Loucy (cell line): ENCODE measurements around the gene PNPLA2.

Source experiments
- H2AFZ ChIP-seq: fragments of 200-600 bp; sonication (generic); 2 replicates; pipeline ENCODE4 v1.6.0; 2016; ENCODE audit warnings: antibody characterized with exemption, mild to moderate bottlenecking, low read length, moderate library complexity
- H3F3A ChIP-seq: fragments of 200-600 bp; 2 replicates; pipeline ENCODE4 v1.6.0; 2016; ENCODE audit warnings: antibody characterized with exemption, low read depth, mild to moderate bottlenecking
- H3K27me3 ChIP-seq: fragments of 200-600 bp; sonication (generic); 2 replicates; pipeline ENCODE4 v1.6.1; 2014; ENCODE audit warnings: low read length, mild to moderate bottlenecking; ENCODE audit not compliant: insufficient read depth, poor library complexity, severe bottlenecking
- H3K36me3 ChIP-seq: fragments of 200-600 bp; sonication (generic); 2 replicates; pipeline ENCODE4 v1.6.1; 2016; ENCODE audit warnings: low read length; ENCODE audit not compliant: insufficient read depth
- H3K4me1 ChIP-seq: fragments of 200-600 bp; sonication (generic); 2 replicates; pipeline ENCODE4 v1.5.1; 2014; ENCODE audit warnings: low read length, mild to moderate bottlenecking; ENCODE audit not compliant: insufficient read depth, poor library complexity, severe bottlenecking
- H3K4me2 ChIP-seq: fragments of 200-600 bp; sonication (generic); 2 replicates; pipeline ENCODE4 v1.6.0; 2014; ENCODE audit warnings: antibody characterized with exemption, low read length, low read depth, mild to moderate bottlenecking; ENCODE audit not compliant: poor library complexity, severe bottlenecking
- H3K4me3 ChIP-seq: fragments of 200-600 bp; sonication (generic); 2 replicates; pipeline ENCODE4 v1.5.1; 2014; ENCODE audit warnings: low read length, mild to moderate bottlenecking, mixed read lengths; ENCODE audit not compliant: poor library complexity, severe bottlenecking
- H3K79me2 ChIP-seq: fragments of 200-600 bp; sonication (generic); 2 replicates; pipeline ENCODE4 v1.6.1; 2014; ENCODE audit warnings: low read length; ENCODE audit not compliant: insufficient read depth
- H3K9ac ChIP-seq: fragments of 200-600 bp; sonication (generic); 2 replicates; pipeline ENCODE4 v1.6.0; 2014; ENCODE audit warnings: mild to moderate bottlenecking, low read depth, low read length, moderate library complexity; ENCODE audit not compliant: poor library complexity, severe bottlenecking
- H3K9me2 ChIP-seq: fragments of 200-600 bp; sonication (generic); replicated peaks from 2 replicates; pipeline ENCODE4 v1.6.1; 2016; ENCODE audit warnings: low read depth, low read length, mixed read lengths
- H3K9me3 ChIP-seq: fragments of 200-600 bp; sonication (generic); 2 replicates; pipeline ENCODE4 v1.6.1; 2014; ENCODE audit warnings: mild to moderate bottlenecking, antibody characterized with exemption, low read length, low read depth; ENCODE audit not compliant: insufficient read depth
- H4K20me1 ChIP-seq: fragments of 200-600 bp; sonication (generic); 2 replicates; pipeline ENCODE4 v1.6.0; 2014; ENCODE audit warnings: antibody characterized with exemption, low read length, mild to moderate bottlenecking; ENCODE audit not compliant: insufficient read depth, poor library complexity, severe bottlenecking
- EZH2phosphoT487 ChIP-seq: fragments of 200-600 bp; IDR thresholded peaks from 2 replicates; pipeline ENCODE4 v1.6.1; 2018; ENCODE audit warnings: antibody characterized with exemption, mild to moderate bottlenecking, moderate library complexity, borderline replicate concordance
- TF ChIP-seq, protein P1 (sequence below): fragments of 200-600 bp; sonication (generic); conservative IDR thresholded peaks from 2 replicates; pipeline ENCODE4 v1.5.1; 2014; ENCODE audit warnings: mild to moderate bottlenecking, antibody characterized with exemption, low read length

Gene PNPLA2

DNA sequence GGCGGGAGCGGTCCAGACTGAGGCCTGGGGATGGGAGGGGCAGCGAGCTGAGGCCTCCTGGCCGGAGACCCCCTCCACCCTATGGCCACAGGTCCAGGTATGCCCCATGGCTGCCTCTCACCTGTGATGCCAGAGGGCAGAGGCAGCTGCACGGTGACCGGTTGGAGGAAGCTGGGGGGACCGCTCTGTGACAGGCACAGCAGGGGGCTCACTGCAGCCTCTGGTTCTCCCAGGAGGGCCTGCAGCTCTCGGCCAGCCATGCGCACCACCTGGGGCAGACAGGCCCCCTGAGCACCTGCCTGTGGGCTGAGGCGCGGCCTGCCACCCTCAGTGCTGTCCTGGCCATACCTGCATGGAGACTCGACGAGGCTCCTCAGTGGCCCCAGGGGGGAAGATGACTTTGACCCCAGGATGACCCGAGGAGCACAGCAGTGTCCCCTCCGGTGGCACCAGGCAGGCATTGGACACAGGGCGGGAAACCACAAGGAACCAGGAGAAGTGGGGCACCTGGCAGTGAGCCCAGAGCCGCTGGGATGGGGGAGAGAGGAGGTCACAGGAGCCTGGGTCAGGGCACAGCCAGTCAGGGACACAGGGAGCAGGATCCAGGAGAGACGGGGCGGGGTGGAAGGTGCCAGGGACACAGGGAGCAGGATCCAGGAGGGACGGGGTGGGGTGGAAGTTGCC, 17.5 kb upstream of the PNPLA2 start:
- H3K9ac ChIP-seq, result no peak overlapping the region
- peaks cover 32% of the 10 kb centered on the region; the same call in 1 of the 2 replicates for H3K79me2 ChIP-seq
- peaks cover 27% of the 10 kb centered on the region for H3K4me1 ChIP-seq
- no peak for TF ChIP-seq EZH2phosphoT487
- TF ChIP-seq, protein P1, sequence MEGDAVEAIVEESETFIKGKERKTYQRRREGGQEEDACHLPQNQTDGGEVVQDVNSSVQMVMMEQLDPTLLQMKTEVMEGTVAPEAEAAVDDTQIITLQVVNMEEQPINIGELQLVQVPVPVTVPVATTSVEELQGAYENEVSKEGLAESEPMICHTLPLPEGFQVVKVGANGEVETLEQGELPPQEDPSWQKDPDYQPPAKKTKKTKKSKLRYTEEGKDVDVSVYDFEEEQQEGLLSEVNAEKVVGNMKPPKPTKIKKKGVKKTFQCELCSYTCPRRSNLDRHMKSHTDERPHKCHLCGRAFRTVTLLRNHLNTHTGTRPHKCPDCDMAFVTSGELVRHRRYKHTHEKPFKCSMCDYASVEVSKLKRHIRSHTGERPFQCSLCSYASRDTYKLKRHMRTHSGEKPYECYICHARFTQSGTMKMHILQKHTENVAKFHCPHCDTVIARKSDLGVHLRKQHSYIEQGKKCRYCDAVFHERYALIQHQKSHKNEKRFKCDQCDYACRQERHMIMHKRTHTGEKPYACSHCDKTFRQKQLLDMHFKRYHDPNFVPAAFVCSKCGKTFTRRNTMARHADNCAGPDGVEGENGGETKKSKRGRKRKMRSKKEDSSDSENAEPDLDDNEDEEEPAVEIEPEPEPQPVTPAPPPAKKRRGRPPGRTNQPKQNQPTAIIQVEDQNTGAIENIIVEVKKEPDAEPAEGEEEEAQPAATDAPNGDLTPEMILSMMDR, result no peak
- H4K20me1 ChIP-seq, result peaks cover 16% of the 10 kb centered on the region
- H3K27me3 ChIP-seq, result no peaks in the 10 kb centered on the region
- H3K4me2 ChIP-seq, result no peak overlapping the region
- H3K9me3 ChIP-seq, result no peaks in the 10 kb centered on the region
- H3F3A ChIP-seq, result peaks cover 3% of the 10 kb centered on the region; the same call in 1 of the 2 replicates
- H3K4me3 ChIP-seq, result no peak overlapping the region
- no peaks in the 10 kb centered on the region for H3K36me3 ChIP-seq
- no peak overlapping the region for H2AFZ ChIP-seq
- H3K9me2 ChIP-seq, result no peaks in the 10 kb centered on the region

DNA sequence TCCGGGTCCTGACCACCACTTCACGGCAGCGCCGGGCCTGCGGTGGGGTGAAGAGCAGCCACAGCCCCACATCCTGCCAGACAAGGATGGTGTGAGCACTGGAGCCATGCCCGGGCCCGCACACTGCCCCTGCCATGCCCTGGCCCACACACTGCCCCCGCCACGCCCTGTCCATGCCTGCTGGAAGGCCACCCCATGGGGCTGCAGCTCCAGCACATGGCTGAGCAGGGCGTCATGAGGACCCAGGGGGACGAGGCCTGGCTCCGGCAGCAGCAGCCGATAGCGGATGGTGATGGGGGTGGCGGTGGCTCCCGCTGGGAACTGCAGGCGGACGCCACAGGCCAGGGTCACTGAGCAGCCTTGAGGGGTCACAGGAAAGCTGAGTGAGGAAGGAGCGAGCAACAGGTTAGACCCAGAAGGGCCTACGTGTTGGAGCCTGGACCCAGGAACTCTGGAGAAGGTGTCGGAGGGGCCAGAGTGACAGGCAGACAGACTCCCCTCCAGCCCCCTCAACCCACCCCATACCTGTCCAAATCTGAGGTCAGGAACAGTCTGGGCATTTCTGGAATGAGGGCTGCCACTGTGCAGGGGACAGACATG, 16.6 kb upstream of the PNPLA2 start:
- H3K4me1 ChIP-seq, result peaks cover 18% of the 10 kb centered on the region
- no peak overlapping the region for H3K9ac ChIP-seq
- H3K9me3 ChIP-seq, result no peaks in the 10 kb centered on the region
- H3K4me3 ChIP-seq, result no peak overlapping the region
- TF ChIP-seq, protein P1, result no peak
- no peak for TF ChIP-seq EZH2phosphoT487
- H3K4me2 ChIP-seq, result no peak overlapping the region
- peaks cover 7% of the 10 kb centered on the region for H4K20me1 ChIP-seq
- H3F3A ChIP-seq, result no peaks in the 10 kb centered on the region; the same call in 1 of the 2 replicates
- H3K9me2 ChIP-seq, result no peaks in the 10 kb centered on the region
- H3K79me2 ChIP-seq, result peaks cover 23% of the 10 kb centered on the region; the same call in 1 of the 2 replicates
- no peaks in the 10 kb centered on the region for H3K27me3 ChIP-seq
- no peaks in the 10 kb centered on the region for H3K36me3 ChIP-seq
- H2AFZ ChIP-seq, result no peak overlapping the region

DNA sequence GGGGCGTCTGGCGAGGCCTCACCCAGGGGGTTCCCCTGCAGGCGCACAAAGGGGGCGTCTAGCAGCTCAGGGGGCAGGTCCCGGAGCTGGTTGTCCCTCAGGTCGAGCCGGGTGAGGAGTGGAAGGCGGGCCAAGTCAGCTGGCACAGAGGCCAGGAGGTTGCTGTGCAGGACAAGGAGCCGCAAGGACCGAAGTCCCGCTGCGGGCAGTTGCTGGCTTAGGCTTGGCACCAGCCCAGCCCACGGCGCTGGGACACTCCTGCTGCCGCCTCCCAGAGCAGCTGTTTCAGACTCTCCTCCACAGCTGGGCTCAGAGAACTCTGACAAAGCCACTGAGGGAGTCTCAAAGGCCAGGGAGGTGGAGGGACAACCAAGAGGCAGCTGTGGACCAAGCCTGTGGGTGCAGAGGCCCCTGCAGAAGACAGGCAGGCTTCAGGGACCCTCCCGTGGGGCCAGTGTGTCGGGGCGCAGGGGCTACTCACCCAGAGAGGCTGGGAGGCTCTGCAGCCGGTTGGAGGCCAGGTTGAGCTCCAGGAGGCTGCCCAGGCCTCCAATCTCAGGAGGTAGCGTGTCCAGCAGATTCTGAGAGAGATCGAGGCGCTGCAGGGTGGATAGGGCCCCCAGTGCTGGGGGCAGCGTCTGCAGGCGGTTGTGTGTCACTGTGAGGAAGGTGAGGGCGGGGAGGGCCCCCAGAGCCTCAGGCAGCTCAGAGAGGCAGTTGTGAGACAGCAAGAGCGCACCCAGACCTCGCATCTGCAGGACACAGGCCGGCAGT, 15.8 kb upstream of the PNPLA2 start:
- H3K9me2 ChIP-seq, result no peaks in the 10 kb centered on the region
- H3K4me1 ChIP-seq, result peaks cover 18% of the 10 kb centered on the region
- H3K27me3 ChIP-seq, result no peaks in the 10 kb centered on the region
- H3K9ac ChIP-seq, result peak overlapping the region; percentile 99
- H3K9me3 ChIP-seq, result no peaks in the 10 kb centered on the region
- H4K20me1 ChIP-seq, result peaks cover 7% of the 10 kb centered on the region
- no peak overlapping the region for H2AFZ ChIP-seq
- no peak overlapping the region for H3K4me3 ChIP-seq
- TF ChIP-seq EZH2phosphoT487, result no peak
- TF ChIP-seq, protein P1, result no peak
- no peaks in the 10 kb centered on the region; the same call in 1 of the 2 replicates for H3F3A ChIP-seq
- H3K36me3 ChIP-seq, result no peaks in the 10 kb centered on the region
- H3K79me2 ChIP-seq, result peaks cover 27% of the 10 kb centered on the region; the same call in 1 of the 2 replicates
- H3K4me2 ChIP-seq, result peak overlapping the region; percentile 100
